HG03460 (cell line): ENCODE data around the gene RETREG1.

Experiments used
- ATAC-seq: cut with Tn5 transposase; IDR thresholded peaks from one replicate; pipeline ENCODE4 v1.9.1; 2021; ENCODE audit not compliant: unreplicated experiment

Gene RETREG1

DNA sequence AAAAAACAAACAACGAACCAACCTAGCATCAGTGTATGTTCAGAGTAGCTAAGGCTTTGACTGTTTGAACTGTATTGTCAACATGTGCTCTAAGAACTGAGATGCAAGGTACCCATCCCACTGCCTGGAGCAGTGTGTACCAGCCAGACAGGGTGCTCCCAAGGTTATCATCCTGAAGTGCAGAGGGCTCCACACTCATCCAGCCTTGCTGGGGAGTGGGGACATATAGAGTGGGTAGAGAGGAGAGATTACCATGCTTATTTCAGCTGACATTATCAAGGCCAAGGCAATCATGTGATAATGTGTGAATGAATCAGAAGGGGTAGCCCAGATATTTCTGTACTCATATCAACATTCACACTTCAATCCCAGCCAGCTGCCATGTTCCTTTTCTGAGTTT lies 82.5 kb downstream of the RETREG1 start:
- ATAC-seq, result no peak

GRCh38 chr5:16531063-16531648 lies 85.6 kb downstream of the RETREG1 start:
- no peak for ATAC-seq

DNA sequence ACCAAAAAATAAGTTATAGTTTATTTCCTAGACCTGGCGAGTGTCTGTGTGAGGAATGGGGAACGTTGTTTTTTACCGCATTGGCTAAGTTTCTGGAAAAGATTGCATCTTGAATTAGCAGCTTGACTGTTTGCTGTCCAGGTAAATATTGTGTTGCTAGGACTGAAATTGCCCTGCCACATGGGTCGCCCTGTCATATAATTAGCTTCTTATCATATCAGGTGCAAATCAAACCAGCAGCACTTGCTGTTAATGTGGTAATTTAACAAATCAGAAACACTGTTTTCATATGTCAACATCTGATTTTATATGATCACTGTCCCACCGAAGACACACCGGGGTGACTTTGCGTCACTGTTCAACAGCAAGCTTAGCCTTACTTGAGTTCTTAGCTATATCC lies 87.5 kb downstream of the RETREG1 start:
- no peak for ATAC-seq

DNA sequence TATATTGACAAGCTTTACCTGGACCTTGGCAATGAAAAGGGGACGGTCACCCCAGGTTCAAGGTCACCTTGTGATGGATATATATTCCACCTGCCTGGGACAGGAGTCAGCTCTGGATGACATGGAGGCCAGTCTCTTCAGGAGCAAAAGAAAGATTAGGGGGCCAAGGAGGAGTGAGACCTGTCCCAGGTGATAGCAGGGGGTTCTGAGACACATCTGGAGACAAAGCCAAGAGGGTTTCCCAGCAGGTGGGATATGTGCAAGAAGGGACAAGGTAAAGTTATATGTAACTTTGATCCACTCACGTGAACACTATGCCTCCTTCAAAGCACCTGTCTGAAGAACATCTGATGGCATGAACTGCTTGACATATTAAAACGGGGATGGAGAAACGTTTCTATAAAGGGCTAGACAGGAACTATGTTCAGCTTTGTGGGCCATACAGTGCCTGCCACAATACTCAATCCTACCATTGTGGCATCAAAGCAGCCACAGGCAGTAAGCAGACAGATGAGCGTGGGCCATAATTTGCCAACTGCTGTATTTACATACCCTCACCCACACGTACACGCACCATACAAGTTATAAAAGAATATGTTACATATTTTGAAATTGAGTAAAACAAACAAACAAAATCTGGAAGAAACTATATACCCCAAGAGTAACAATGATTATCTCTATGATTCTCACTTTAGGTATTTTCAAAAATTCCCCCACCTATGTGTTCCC lies 88.3 kb downstream of the RETREG1 start:
- no peak for ATAC-seq

DNA sequence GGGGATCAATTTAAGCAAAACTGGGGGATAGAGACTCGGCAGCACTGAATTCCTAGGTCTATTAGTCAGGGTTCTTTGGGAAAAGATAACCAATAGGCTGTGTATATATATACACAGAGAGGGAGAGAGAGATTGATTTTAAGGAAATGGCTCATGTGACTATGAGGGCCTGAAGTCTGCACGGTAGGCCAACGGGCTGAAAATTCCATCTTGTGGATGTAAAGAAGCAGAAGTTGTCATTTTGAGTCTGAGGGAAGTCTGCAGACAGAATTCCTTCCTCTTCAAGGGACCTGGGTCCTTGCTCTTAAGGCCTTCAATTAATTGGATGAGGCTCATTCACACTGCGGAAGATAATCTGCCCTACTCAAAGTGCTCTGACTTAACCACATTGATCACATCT lies 91.1 kb downstream of the RETREG1 start:
- ATAC-seq, result no peak

GRCh38 chr5:16524286-16524685 lies 92.5 kb downstream of the RETREG1 start:
- no peak for ATAC-seq

DNA sequence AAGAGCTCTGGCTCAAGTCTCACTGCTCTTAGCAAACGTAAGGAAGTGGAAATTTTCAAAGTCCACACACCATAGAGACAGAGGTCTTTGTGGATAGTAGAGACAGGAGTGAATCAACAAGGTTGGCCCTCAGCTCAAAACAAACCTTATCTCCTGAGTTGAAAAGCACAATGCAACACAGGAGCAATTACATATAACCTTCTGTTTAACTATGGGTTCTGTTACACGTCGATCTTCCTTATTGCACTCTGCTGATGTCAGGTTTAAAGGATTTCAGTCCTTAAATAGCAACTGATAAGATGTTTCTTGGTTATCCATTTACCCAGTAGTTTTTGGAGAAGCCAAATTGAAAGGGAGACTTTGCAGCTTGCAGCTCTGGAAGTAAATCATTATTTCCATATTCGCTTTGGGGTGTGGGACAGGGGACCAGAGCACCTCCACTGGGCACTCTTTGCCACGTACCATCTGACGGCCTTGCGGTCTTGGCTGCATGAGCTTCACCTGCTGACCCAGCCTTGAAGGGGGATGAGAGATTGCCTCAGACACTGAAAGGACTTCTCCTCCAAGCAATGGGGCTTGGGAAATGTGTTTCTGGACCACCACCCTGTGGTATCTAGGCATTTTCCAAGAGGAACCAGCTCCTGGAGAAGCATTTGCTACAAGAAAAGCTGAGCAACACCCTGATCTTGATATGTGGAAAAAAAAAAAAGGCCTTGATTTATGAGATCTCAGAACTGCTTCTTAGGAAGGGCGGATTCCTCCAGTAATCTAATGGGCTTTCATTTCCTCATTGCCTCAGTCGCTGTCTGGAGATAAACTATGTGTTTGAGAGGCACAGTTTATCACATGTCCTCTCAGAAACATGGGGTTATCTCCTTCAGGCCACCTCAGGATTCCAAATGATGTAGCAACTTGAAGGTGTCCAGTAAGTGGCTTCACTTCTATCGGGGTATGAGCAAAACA lies 95.0 kb downstream of the RETREG1 start:
- ATAC-seq, result no peak

GRCh38 chr5:16520841-16521240 lies 96.0 kb downstream of the RETREG1 start:
- ATAC-seq, result no peak

DNA sequence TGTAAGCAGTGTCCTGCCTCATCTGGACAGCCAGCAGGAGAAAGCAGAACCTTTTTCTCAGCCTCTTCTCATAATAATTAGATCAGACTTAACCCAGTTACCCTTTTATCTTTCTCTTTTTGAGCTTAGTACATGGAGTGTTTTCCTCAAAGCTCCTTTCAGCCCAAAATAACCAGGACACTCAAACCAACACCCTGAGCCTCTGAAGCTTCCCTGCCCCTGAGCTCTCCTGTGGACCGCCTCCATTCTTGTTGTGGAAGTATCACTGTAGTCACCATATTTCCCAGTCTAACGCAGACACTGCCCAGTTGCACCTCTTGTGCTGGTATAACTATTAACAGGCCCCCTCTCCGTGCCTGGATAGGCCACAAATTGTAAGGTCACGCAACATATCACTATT lies 97.4 kb downstream of the RETREG1 start:
- ATAC-seq, result no peak

DNA sequence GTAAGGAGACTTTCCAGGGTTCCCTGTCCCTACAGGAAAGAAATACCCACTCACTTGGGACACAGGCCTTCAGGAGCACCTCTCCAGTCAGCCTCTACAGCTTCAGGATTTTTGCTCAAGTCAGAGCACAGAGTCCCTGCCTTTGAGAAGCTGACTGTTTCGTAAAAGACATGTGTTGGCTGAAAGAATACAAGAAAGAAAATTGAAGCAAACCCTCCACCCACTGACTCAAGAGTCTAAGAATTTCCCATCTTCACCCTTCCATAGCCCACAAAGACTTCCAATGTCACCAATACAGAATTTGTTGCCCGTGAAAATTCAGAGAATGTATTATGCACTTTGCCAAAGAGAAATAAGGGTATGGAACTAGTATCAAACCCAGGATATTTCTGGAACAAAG lies 98.2 kb downstream of the RETREG1 start:
- no peak for ATAC-seq

- ATAC-seq, result no peak
Observed at GRCh38 chr5:16515532-16515931, 101.3 kb downstream of the RETREG1 start.

DNA sequence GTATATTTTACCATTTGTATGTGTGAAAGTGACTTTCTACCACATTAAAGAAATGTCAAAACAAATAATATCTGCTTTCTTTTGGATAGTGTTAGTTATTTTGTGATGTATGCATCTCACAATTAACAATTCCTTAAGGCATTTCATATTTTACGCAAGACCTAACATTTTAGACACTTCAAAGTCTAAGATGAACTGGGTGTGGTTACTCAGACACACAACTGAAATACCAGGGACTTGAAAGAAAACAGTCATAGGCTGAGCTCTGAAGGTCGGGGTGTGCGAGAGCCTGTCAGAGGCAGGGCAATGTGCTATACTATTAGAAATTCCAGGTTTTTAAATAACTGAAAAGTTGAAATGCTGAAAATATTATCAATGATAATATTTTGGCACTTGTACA lies 106.7 kb downstream of the RETREG1 start:
- ATAC-seq, result no peak

GRCh38 chr5:16508730-16509531 lies 107.9 kb downstream of the RETREG1 start:
- no peak for ATAC-seq

- no peak for ATAC-seq
Observed at GRCh38 chr5:16507716-16508115, 109.1 kb downstream of the RETREG1 start.

DNA sequence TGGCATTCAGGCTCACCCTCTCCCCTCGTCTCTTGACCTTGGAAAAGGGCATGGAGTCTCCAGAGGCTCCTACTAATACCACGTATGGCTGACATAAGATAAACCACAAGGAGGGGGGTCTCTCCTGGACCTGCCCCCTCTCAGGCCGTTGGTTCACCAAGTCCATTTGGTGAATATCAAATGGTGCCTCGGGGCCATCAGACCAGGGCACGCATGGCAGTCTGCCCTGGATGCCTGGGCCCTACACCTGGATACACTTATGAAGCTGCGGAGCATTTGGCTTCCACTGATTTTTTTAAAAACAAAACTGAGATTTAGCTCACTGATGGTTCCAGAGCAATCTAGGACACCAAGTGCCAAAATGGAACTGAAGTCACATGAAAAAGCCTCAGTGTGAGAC lies 110.9 kb downstream of the RETREG1 start:
- ATAC-seq, result no peak

- no peak for ATAC-seq
Observed at GRCh38 chr5:16505140-16505891, 111.5 kb downstream of the RETREG1 start.

DNA sequence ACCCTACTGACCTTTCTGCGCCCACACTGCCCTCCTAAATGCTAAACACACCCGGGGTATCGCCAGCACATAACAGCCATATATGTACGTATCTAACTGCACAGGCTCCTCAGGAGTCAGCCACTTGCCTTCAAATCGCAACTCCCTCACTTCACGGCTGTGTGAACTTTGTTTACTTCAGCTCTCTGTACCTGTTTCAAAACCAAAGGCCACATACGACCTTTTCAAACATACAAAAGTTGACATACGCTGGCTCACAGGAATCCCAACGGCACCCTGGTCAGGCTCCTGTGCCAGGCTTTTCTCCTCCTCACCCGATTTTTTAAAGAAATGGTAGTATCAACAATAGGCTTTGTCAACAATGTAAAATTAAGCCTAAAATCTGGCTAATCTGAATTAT lies 112.2 kb downstream of the RETREG1 start:
- ATAC-seq, result no peak

- ATAC-seq, result no peak
Observed at GRCh38 chr5:16502866-16503265, 113.9 kb downstream of the RETREG1 start.

GRCh38 chr5:16500024-16500423 lies 116.8 kb downstream of the RETREG1 start:
- ATAC-seq, result no peak

DNA sequence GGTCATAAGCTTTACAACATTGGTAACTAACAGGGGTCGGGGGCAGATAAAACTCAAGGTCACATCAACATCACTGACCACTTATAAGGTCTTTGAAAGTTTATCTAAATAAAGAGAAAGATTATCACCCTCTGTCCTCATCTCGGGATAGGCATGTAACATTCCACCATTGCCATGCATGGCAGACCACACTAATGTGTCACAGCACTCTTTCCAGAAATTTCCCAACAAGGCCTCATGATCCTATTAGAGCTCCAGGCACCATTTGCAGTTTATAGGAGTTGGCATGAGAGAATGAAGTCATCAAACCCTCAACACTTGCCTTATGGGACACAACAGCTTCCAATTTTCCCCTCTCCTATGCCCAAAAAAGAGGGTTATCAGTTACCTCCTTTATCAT lies 119.3 kb downstream of the RETREG1 start:
- no peak for ATAC-seq
